K562 (cell line): ENCODE measurements around the gene CCN2. TPM values are rescaled to one million over a fixed set of nuclear protein-coding genes. Genes with fewer than 3 reads are reported as not detected.

Experiments used
- ATAC-seq: fragments of 200-7000 bp; cut with Tn5 transposase; 3 replicates; pipeline ENCODE4 v1.9.1; 2020; ENCODE audit warnings: moderate library complexity
- BruUV-seq: library from RNA; stranded (reverse); fragments of 400-500 nt; replicated peaks from 2 replicates; lab custom pipeline; 2021; lab: Mats Ljungman, UMichigan
- CTCF ChIA-PET: fragments of 300-600 bp; formaldehyde crosslinking; extraction: SDS; loops from one replicate; lab custom pipeline; 2021; ENCODE audit warnings: low intra/inter-chr PET ratio; lab: Yijun Ruan, JAX
- POLR2A ChIA-PET: fragments of 300-600, 350-650 bp; sonication (Branson Sonifier 250); formaldehyde crosslinking; extraction: SDS; loops from one replicate; lab custom pipeline; 2021; ENCODE audit warnings: antibody characterized with exemption, inconsistent platforms; lab: Yijun Ruan, JAX
- DNase-seq, 4 experiments: peaks; one replicate each; pipeline versions ENCODE4 v3.0.0 to v3.0.0-alpha.2; 2011 to 2018; ENCODE audit warnings: low spot score in 3 of 4, mixed read lengths in 3 of 4; ENCODE audit errors: extremely low read depth in 1 of 4
- FAIRE-seq: peaks from 2 replicates; lab custom pipeline; 2011; peaks lifted over from hg19 to GRCh38; lab: Jason Lieb, UNC
- H2AFZ ChIP-seq: 2 replicates; pipeline ENCODE4 v1.6.0; 2011; ENCODE audit warnings: low read depth, low read length, control low read depth, inconsistent platforms
- H3K27ac ChIP-seq: fragments of 200-600 bp; 3 replicates; pipeline ENCODE4 v1.8.0; 2011; ENCODE audit warnings: low read depth, mild to moderate bottlenecking, control low read depth, inconsistent platforms, low read length, moderate library complexity, mixed read lengths; ENCODE audit errors: extremely low read depth
- H3K27me3 ChIP-seq, 2 experiments: fragments of 300-600 bp in 1 of 2; 2 replicates in 1 of 2; 3 replicates in 1 of 2; pipeline versions ENCODE4 v1.6.0 to v1.8.0; 2011; ENCODE audit warnings: inconsistent platforms in 2 of 2, low read length in 2 of 2, mild to moderate bottlenecking in 1 of 2, mixed read lengths in 1 of 2, moderate library complexity in 1 of 2; ENCODE audit not compliant: control insufficient read depth in 2 of 2, insufficient read depth in 2 of 2
- H3K36me3 ChIP-seq: fragments of 300-600 bp; 3 replicates; pipeline ENCODE4 v1.8.0; 2011; ENCODE audit warnings: mild to moderate bottlenecking, low read length, inconsistent platforms; ENCODE audit not compliant: control insufficient read depth, insufficient read depth
- H3K4me1 ChIP-seq, 2 experiments: fragments of 200-600 bp in 1 of 2; replicated peaks in 1 of 2; 2 replicates in 1 of 2; 3 replicates in 1 of 2; pipeline versions ENCODE4 v1.5.1 to v1.8.0; 2011; ENCODE audit warnings: inconsistent platforms in 2 of 2, low read length in 2 of 2, mild to moderate bottlenecking in 1 of 2, mixed read lengths in 1 of 2, moderate library complexity in 1 of 2; ENCODE audit not compliant: control insufficient read depth in 2 of 2, insufficient read depth in 2 of 2
- H3K4me2 ChIP-seq: 2 replicates; pipeline ENCODE4 v1.6.1; 2011; ENCODE audit warnings: low read length, control low read depth, inconsistent platforms, mixed read lengths; ENCODE audit not compliant: insufficient read depth
- H3K4me3 ChIP-seq: fragments of 200-600 bp; sonication (generic), shearing (Covaris generic); 2 replicates; pipeline ENCODE4 v1.5.1; 2016; ENCODE audit warnings: control low read depth, inconsistent platforms
- H3K79me2 ChIP-seq: fragments of 200-600 bp; 3 replicates; pipeline ENCODE4 v1.8.0; 2011; ENCODE audit warnings: low read length, inconsistent platforms; ENCODE audit not compliant: control insufficient read depth, insufficient read depth
- H3K9ac ChIP-seq, 2 experiments: 2 replicates each; pipeline versions ENCODE4 v1.6.0 to v1.6.1; 2011; ENCODE audit warnings: low read depth in 2 of 2, low read length in 2 of 2, control low read depth in 1 of 2, inconsistent platforms in 1 of 2, mild to moderate bottlenecking in 1 of 2, mixed read lengths in 1 of 2; ENCODE audit not compliant: insufficient read depth in 1 of 2
- H3K9me1 ChIP-seq: one replicate; pipeline ENCODE4 v1.6.0; 2011; ENCODE audit warnings: inconsistent platforms, mild to moderate bottlenecking, low read length, moderate library complexity; ENCODE audit not compliant: control insufficient read depth, insufficient read depth
- H3K9me3 ChIP-seq: replicated peaks from 2 replicates; pipeline ENCODE4 v1.5.1; 2011; ENCODE audit warnings: low read depth, low read length, inconsistent platforms; ENCODE audit not compliant: control insufficient read depth, insufficient read depth
- H4K20me1 ChIP-seq: replicated peaks from 2 replicates; pipeline ENCODE4 v1.6.1; 2011; ENCODE audit warnings: low read length, inconsistent platforms, mixed read lengths; ENCODE audit not compliant: control insufficient read depth, insufficient read depth
- ATF6 ChIP-seq: sonication (generic); formaldehyde crosslinking; IDR thresholded peaks from 2 replicates; pipeline ENCODE4 v1.4.0; 2020; ENCODE audit warnings: mild to moderate bottlenecking, missing genetic modification reagents
- ATF7 ChIP-seq: fragments of 450-650 bp; IDR thresholded peaks from 2 replicates; pipeline ENCODE4 v1.7.1; 2014; ENCODE audit warnings: mild to moderate bottlenecking, moderate library complexity
- C11orf30 ChIP-seq: fragments of 450-650 bp; IDR thresholded peaks from 2 replicates; pipeline ENCODE4 v1.6.1; 2016; ENCODE audit warnings: low read depth, mild to moderate bottlenecking
- CHCHD3 ChIP-seq: fragments of 250-450 bp; sonication (Bioruptor Pico); IDR thresholded peaks from 2 replicates; pipeline ENCODE4 v2.1.2; 2022; ENCODE audit warnings: mild to moderate bottlenecking
- MEF2A ChIP-seq: IDR thresholded peaks from 2 replicates; pipeline ENCODE4 v1.6.1; 2011; ENCODE audit warnings: low read depth, mild to moderate bottlenecking, low read length, moderate library complexity; ENCODE audit not compliant: control insufficient read depth
- NFYB ChIP-seq: IDR thresholded peaks from 2 replicates; pipeline ENCODE4 v1.6.1; 2011; ENCODE audit warnings: mild to moderate bottlenecking, moderate library complexity; ENCODE audit not compliant: insufficient read length; ENCODE audit errors: extremely low read depth
- OTX1 ChIP-seq: fragments of 450-650 bp; formaldehyde crosslinking; IDR thresholded peaks from 2 replicates; pipeline ENCODE4 v1.4.0; 2022; ENCODE audit warnings: mild to moderate bottlenecking
- PTTG1 ChIP-seq: fragments of 450-650 bp; IDR thresholded peaks from 2 replicates; pipeline ENCODE4 v1.6.1; 2016; ENCODE audit warnings: low read depth, mild to moderate bottlenecking, missing genetic modification characterization, missing compliant biosample characterization
- RFX1 ChIP-seq: fragments of 450-650 bp; IDR thresholded peaks from 2 replicates; pipeline ENCODE4 v1.6.1; 2016; ENCODE audit warnings: mild to moderate bottlenecking, moderate library complexity
- ZBTB17 ChIP-seq: fragments of 450-650 bp; formaldehyde crosslinking; IDR thresholded peaks from 2 replicates; pipeline ENCODE4 v1.4.0; 2020; ENCODE audit warnings: mild to moderate bottlenecking
- ZC3H4 ChIP-seq: sonication (generic); formaldehyde crosslinking; IDR thresholded peaks from 2 replicates; pipeline ENCODE4 v1.9.0; 2021; ENCODE audit warnings: missing genetic modification reagents, borderline replicate concordance
- ZNF384 ChIP-seq: IDR thresholded peaks from 2 replicates; pipeline ENCODE4 v1.6.1; 2012; ENCODE audit warnings: low read depth, low read length, improper control_type of control experiment
- ZNF561 ChIP-seq: fragments of 450-650 bp; formaldehyde crosslinking; conservative IDR thresholded peaks from 2 replicates; pipeline ENCODE4 v1.4.0; 2020; ENCODE audit warnings: mild to moderate bottlenecking, moderate library complexity
- ZNF696 ChIP-seq: fragments of 250-450 bp; sonication (Bioruptor Pico); conservative IDR thresholded peaks from 2 replicates; pipeline ENCODE4 v1.4.0; 2020; ENCODE audit warnings: mild to moderate bottlenecking, moderate library complexity
- WGBS: fragments of 100-300 bp; shearing (Covaris generic); methylation state at CpG from one replicate; pipeline ENCODE4 v1.1.6; 2016; ENCODE audit warnings: low coverage, mixed read lengths; ENCODE audit not compliant: insufficient coverage; ENCODE audit errors: missing lambda C conversion rate; 5-methylcytosine and 5-hydroxymethylcytosine counted together
- in situ Hi-C: fragments of 300-500 bp; cut with MboI; formaldehyde crosslinking; loops from 4 replicates; pipeline ENCODE4 v1.15.0; 2018; ENCODE audit warnings: inconsistent platforms, mixed read lengths
- intact Hi-C: fragments of 100-400 bp; cut with micrococcal nuclease; formaldehyde crosslinking; loops from 2 replicates; pipeline ENCODE4 v1.14.2; 2022
- polyA plus RNA-seq, 8 experiments: library from polyadenylated mRNA; depleted of rRNA in 4 of 8; stranded (reverse) in 5 of 8; unstranded in 3 of 8; fragments of >200 nt; fragmentation: Nextera tagmentation in 2 of 8; fragmentation: Illumina TruSeq in 1 of 8; extraction: Ambion mirVana in 2 of 8; extraction: Trizol in 1 of 8; gene quantifications; 2 replicates each; pipeline versions ENCODE4 v1.2.1 to v1.2.3, GENCODE V29; 2011 to 2014; ENCODE audit warnings: inconsistent platforms in 1 of 8, missing spikeins in 1 of 8
- total RNA-seq, 7 experiments: library from RNA; depleted of rRNA in 6 of 7; stranded (reverse); fragments of >200 nt in 6 of 7; fragmentation: Illumina TruSeq in 2 of 7; extraction: Trizol in 2 of 7; gene quantifications; 2 replicates each; pipeline versions ENCODE4 v1.2.1 to v1.2.3, GENCODE V29; 2011 to 2021; ENCODE audit warnings: low replicate concordance in 1 of 7
- TF ChIP-seq, protein P1 (sequence below): fragments of 450-650 bp; IDR thresholded peaks from 2 replicates; pipeline ENCODE4 v1.6.1; 2016; ENCODE audit warnings: antibody characterized with exemption
- TF ChIP-seq, protein P2 (sequence below): fragments of 450-650 bp; IDR thresholded peaks from 2 replicates; pipeline ENCODE4 v1.6.1; 2014; ENCODE audit warnings: low read depth, mild to moderate bottlenecking, moderate library complexity, borderline replicate concordance

CCN2 gene
- total and polyA plus RNA-seq, 9 of the 15 experiments (the other 6 are each of a cell fraction or from before 2014, with no cell fraction given) = 0.40 TPM; not detected in 8

GRCh38 chr6:131967948-131968347 lies 16.8 kb upstream of the CCN2 start:
- CTCF ChIA-PET = interaction anchor here (0.9 kb wide), 1 partner anchor 35 kb away, joined by 3 read pairs; no protein-coding TSS in a partner anchor
- H3K4me3 ChIP-seq = no peak overlapping the region
- H4K20me1 ChIP-seq = no peaks in the 10 kb centered on the region
- in situ Hi-C loops = no loop called here
- FAIRE-seq = no peak
- H3K4me1 ChIP-seq = no peaks in the 10 kb centered on the region
- H3K27ac ChIP-seq = no peak overlapping the region
- H3K9ac ChIP-seq = no peak overlapping the region
- no peaks in the 10 kb centered on the region for H3K79me2 ChIP-seq
- TF ChIP-seq RFX1 = no peak
- TF ChIP-seq ATF7 = no peak
- TF ChIP-seq CHCHD3 (CRISPR knock-in tag) = no peak
- no peak for TF ChIP-seq ZBTB17 (CRISPR knock-in tag)
- no peak for TF ChIP-seq ATF6 (CRISPR knock-in tag)
- no peak for TF ChIP-seq NFYB
- TF ChIP-seq ZNF561 (CRISPR knock-in tag) = no peak
- TF ChIP-seq, protein P1, sequence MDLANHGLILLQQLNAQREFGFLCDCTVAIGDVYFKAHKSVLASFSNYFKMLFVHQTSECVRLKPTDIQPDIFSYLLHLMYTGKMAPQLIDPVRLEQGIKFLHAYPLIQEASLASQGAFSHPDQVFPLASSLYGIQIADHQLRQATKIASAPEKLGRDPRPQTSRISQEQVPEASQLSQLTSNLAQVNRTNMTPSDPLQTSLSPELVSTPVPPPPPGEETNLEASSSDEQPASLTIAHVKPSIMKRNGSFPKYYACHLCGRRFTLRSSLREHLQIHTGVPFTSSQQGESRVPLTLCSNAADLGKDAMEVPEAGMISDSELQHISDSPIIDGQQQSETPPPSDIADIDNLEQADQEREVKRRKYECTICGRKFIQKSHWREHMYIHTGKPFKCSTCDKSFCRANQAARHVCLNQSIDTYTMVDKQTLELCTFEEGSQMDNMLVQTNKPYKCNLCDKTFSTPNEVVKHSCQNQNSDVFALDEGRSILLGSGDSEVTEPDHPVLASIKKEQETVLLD = no peak
- no peak for TF ChIP-seq C11orf30
- TF ChIP-seq ZNF384 = no peak
- TF ChIP-seq PTTG1 (tag) = no peak
- TF ChIP-seq OTX1 (CRISPR knock-in tag) = no peak
- no peak for TF ChIP-seq MEF2A
- TF ChIP-seq ZC3H4 (CRISPR knock-in tag) = no peak
- no peak for TF ChIP-seq ZNF696 (CRISPR knock-in tag)
- TF ChIP-seq, protein P2, sequence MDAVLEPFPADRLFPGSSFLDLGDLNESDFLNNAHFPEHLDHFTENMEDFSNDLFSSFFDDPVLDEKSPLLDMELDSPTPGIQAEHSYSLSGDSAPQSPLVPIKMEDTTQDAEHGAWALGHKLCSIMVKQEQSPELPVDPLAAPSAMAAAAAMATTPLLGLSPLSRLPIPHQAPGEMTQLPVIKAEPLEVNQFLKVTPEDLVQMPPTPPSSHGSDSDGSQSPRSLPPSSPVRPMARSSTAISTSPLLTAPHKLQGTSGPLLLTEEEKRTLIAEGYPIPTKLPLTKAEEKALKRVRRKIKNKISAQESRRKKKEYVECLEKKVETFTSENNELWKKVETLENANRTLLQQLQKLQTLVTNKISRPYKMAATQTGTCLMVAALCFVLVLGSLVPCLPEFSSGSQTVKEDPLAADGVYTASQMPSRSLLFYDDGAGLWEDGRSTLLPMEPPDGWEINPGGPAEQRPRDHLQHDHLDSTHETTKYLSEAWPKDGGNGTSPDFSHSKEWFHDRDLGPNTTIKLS = no peak
- TF ChIP-seq, all 486 proteins: peak for 0
- POLR2A ChIA-PET = no interaction called here
- WGBS = 0% methylated on average over 1 of the region's 1 CpG
- H3K36me3 ChIP-seq = no peaks in the 10 kb centered on the region
- no peak overlapping the region for H3K4me2 ChIP-seq
- no peaks in the 10 kb centered on the region for H3K9me1 ChIP-seq
- no peak overlapping the region for H2AFZ ChIP-seq
- no peaks in the 10 kb centered on the region for H3K27me3 ChIP-seq
- DNase-seq (no peak), ATAC-seq (no peak)
- no TSS peak for BruUV-seq
- intact Hi-C loops = no loop called here
- no peaks in the 10 kb centered on the region for H3K9me3 ChIP-seq
